Activated T-cell treated with anti-CD3 and anti-CD28 coated beads, Interleukin-2, amount 50 U/mL, for 72 hours (primary cell): ENCODE measurements around the gene TRAK1. TPM values are rescaled to one million over a fixed set of nuclear protein-coding genes. Genes with fewer than 3 reads are reported as not detected.

Experiments used
- ATAC-seq, 2 donors: fragments of 150-1000 bp; cut with Tn5 transposase; replicated peaks in 1 of 2; 2 replicates each; pipeline ENCODE4 v1.10.0; 2021; ENCODE audit warnings: moderate library complexity in 2 of 2, mild to moderate bottlenecking in 1 of 2
- DNase-seq, 2 donors: peaks; one replicate each; pipeline ENCODE4 v3.0.0; 2021 to 2022; ENCODE audit warnings: mixed read lengths in 1 of 2
- H3K27ac Mint-ChIP-seq: one replicate; pipeline ENCODE4 v1.8.0; 2022; ENCODE audit warnings: mild to moderate bottlenecking, moderate library complexity, mixed read lengths
- H3K27me3 Mint-ChIP-seq: one replicate; pipeline ENCODE4 v1.8.0; 2022; ENCODE audit warnings: low read depth, mixed read lengths
- H3K36me3 Mint-ChIP-seq, 2 donors: one replicate each; pipeline ENCODE4 v1.8.0; 2022; ENCODE audit warnings: mixed read lengths in 2 of 2, mild to moderate bottlenecking in 1 of 2; ENCODE audit not compliant: insufficient read depth in 2 of 2
- H3K4me1 Mint-ChIP-seq: one replicate; pipeline ENCODE4 v1.8.0; 2022; ENCODE audit warnings: low read depth, mixed read lengths
- H3K4me3 Mint-ChIP-seq, 2 donors: one replicate each; pipeline ENCODE4 v1.8.0; 2022; ENCODE audit warnings: mild to moderate bottlenecking in 2 of 2, mixed read lengths in 2 of 2, moderate library complexity in 2 of 2
- H3K9me3 Mint-ChIP-seq, 2 donors: one replicate each; pipeline ENCODE4 v1.8.0; 2022; ENCODE audit warnings: mixed read lengths in 2 of 2
- total RNA-seq, 2 donors: library from RNA; stranded (reverse); gene quantifications; one replicate each; pipeline ENCODE4 v1.2.3, GENCODE V29; 2022

TRAK1 gene
- total RNA-seq, 2 donors from 2014 or later: 17.8 to 19.6 TPM

GRCh38 chr3:42057561-42058211 is 33.5 kb upstream of the TRAK1 start:
- H3K27me3 Mint-ChIP-seq: no peaks in the 10 kb centered on the region
- H3K36me3 Mint-ChIP-seq: no peaks in the 10 kb centered on the region
- H3K4me1 Mint-ChIP-seq: peaks cover 19% of the 10 kb centered on the region
- no peak overlapping the region for H3K27ac Mint-ChIP-seq
- ATAC-seq: no peak
- DNase-seq: no peak
- H3K4me3 Mint-ChIP-seq: no peak overlapping the region
- no peaks in the 10 kb centered on the region for H3K9me3 Mint-ChIP-seq

- no peak overlapping the region for H3K4me3 Mint-ChIP-seq
- no peaks in the 10 kb centered on the region for H3K9me3 Mint-ChIP-seq
- peaks cover 12% of the 10 kb centered on the region for H3K4me1 Mint-ChIP-seq
- H3K36me3 Mint-ChIP-seq: no peaks in the 10 kb centered on the region
- no peak overlapping the region for H3K27ac Mint-ChIP-seq
- DNase-seq (no peak), ATAC-seq (no peak)
- H3K27me3 Mint-ChIP-seq: no peaks in the 10 kb centered on the region
These were observed 30.0 kb upstream of the TRAK1 start for GRCh38 chr3:42061025-42061712.

GRCh38 chr3:42061713-42062380 is 29.3 kb upstream of the TRAK1 start:
- Mint-ChIP-seq H3K4me1 (peaks cover 18% of the 10 kb centered on the region), H3K36me3 (no peaks in the 10 kb centered on the region), H3K27ac (no peak overlapping the region)

GRCh38 chr3:42062464-42062863 is 28.7 kb upstream of the TRAK1 start:
- no peak for DNase-seq
- Mint-ChIP-seq H3K9me3 (no peaks in the 10 kb centered on the region), H3K27me3 (no peaks in the 10 kb centered on the region), H3K27ac (no peak overlapping the region), H3K4me1 (peaks cover 24% of the 10 kb centered on the region), H3K36me3 (no peaks in the 10 kb centered on the region), H3K4me3 (no peak overlapping the region)
- no peak for ATAC-seq

More at GRCh38 chr3:42061713-42062380, 29.3 kb upstream of the TRAK1 start:
- ATAC-seq (no peak), DNase-seq (no peak)
- H3K4me3 Mint-ChIP-seq: no peak overlapping the region
- H3K9me3 Mint-ChIP-seq: no peaks in the 10 kb centered on the region
- H3K27me3 Mint-ChIP-seq: no peaks in the 10 kb centered on the region

GRCh38 chr3:42063888-42064287 is 27.3 kb upstream of the TRAK1 start:
- DNase-seq (no peak), ATAC-seq (no peak)
- Mint-ChIP-seq H3K36me3 (no peaks in the 10 kb centered on the region), H3K9me3 (no peaks in the 10 kb centered on the region), H3K27me3 (no peaks in the 10 kb centered on the region), H3K27ac (no peak overlapping the region), H3K4me3 (no peak overlapping the region), H3K4me1 (peaks cover 27% of the 10 kb centered on the region)

GRCh38 chr3:42066516-42067181 is 24.5 kb upstream of the TRAK1 start:
- no peak for DNase-seq
- Mint-ChIP-seq H3K27ac (no peak overlapping the region), H3K36me3 (no peaks in the 10 kb centered on the region), H3K4me3 (no peak overlapping the region), H3K4me1 (peaks cover 27% of the 10 kb centered on the region), H3K9me3 (no peaks in the 10 kb centered on the region), H3K27me3 (no peaks in the 10 kb centered on the region)
- no peak for ATAC-seq

- DNase-seq: no peak
- H3K27ac Mint-ChIP-seq: no peak overlapping the region
- no peaks in the 10 kb centered on the region for H3K36me3 Mint-ChIP-seq
- no peak overlapping the region for H3K4me3 Mint-ChIP-seq
- H3K4me1 Mint-ChIP-seq: peaks cover 33% of the 10 kb centered on the region
- no peaks in the 10 kb centered on the region for H3K9me3 Mint-ChIP-seq
- H3K27me3 Mint-ChIP-seq: no peaks in the 10 kb centered on the region
- no peak for ATAC-seq
These were observed 23.8 kb upstream of the TRAK1 start for GRCh38 chr3:42067326-42067725.

- DNase-seq (no peak), ATAC-seq (no peak)
- H3K9me3 Mint-ChIP-seq: no peaks in the 10 kb centered on the region
- H3K27me3 Mint-ChIP-seq: no peaks in the 10 kb centered on the region
- no peaks in the 10 kb centered on the region for H3K36me3 Mint-ChIP-seq
- peaks cover 45% of the 10 kb centered on the region for H3K4me1 Mint-ChIP-seq
- H3K27ac Mint-ChIP-seq: no peak overlapping the region
- H3K4me3 Mint-ChIP-seq: no peak overlapping the region
These were observed 22.7 kb upstream of the TRAK1 start for GRCh38 chr3:42068303-42069088.

GRCh38 chr3:42070089-42070488 is 21.1 kb upstream of the TRAK1 start:
- ATAC-seq: no peak
- H3K4me3 Mint-ChIP-seq: no peak overlapping the region

GRCh38 chr3:42070524-42070923 is 20.6 kb upstream of the TRAK1 start:
- Mint-ChIP-seq H3K4me1 (peaks cover 45% of the 10 kb centered on the region), H3K36me3 (no peaks in the 10 kb centered on the region), H3K4me3 (no peak overlapping the region), H3K9me3 (no peaks in the 10 kb centered on the region), H3K27me3 (no peaks in the 10 kb centered on the region), H3K27ac (no peak overlapping the region)
- ATAC-seq: no peak
- DNase-seq: no peak

More at GRCh38 chr3:42070089-42070488, 21.1 kb upstream of the TRAK1 start:
- DNase-seq: no peak
- Mint-ChIP-seq H3K4me1 (peaks cover 45% of the 10 kb centered on the region), H3K9me3 (no peaks in the 10 kb centered on the region), H3K36me3 (no peaks in the 10 kb centered on the region), H3K27me3 (no peaks in the 10 kb centered on the region), H3K27ac (no peak overlapping the region)

GRCh38 chr3:42071904-42072812 is 19.0 kb upstream of the TRAK1 start:
- ATAC-seq (no peak), DNase-seq (no peak)
- Mint-ChIP-seq H3K27me3 (no peaks in the 10 kb centered on the region), H3K4me3 (peak overlapping the region in 1 of 2 donors; percentile 10), H3K4me1 (peaks cover 36% of the 10 kb centered on the region), H3K27ac (no peak overlapping the region), H3K9me3 (peaks cover 2 to 3% of the 10 kb centered on the region in 2 donors), H3K36me3 (peaks cover 2 to 3% of the 10 kb centered on the region in 2 donors)

- H3K4me3 Mint-ChIP-seq: no peak overlapping the region
- peaks cover 2 to 5% of the 10 kb centered on the region in 2 donors for H3K36me3 Mint-ChIP-seq
- H3K27ac Mint-ChIP-seq: no peak overlapping the region
- H3K4me1 Mint-ChIP-seq: peaks cover 35% of the 10 kb centered on the region
- DNase-seq: no peak
- ATAC-seq: no peak
- H3K9me3 Mint-ChIP-seq: peaks cover 2 to 3% of the 10 kb centered on the region in 2 donors
- H3K27me3 Mint-ChIP-seq: no peaks in the 10 kb centered on the region
These were observed 18.3 kb upstream of the TRAK1 start for GRCh38 chr3:42072831-42073301.
